ENCODE results near the gene MYZAP. TPM values are rescaled to one million over a fixed set of nuclear protein-coding genes. Genes with fewer than 3 reads are reported as not detected.

MYZAP gene
- total RNA-seq, 1 experiment from 2014 or later: not detected

DNA sequence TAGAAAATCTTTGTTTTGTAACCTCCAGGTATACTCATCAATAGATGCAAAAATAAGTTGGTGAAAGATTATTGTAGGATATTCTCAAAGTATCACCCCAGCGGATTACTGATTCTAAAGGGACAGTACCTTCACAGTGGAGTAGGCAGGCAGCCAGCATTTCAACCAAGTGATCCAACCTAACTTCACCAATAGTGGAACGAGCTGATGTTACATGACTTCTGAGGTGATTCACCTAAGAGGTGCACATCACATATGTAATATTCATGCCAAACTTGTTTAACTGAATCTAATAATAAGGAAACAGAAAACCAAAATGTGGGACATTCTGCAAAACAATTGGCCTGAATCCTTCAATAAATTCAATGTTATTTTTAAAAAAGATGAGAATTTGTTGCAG lies 14.3 kb downstream of the MYZAP start:
- BruUV-seq (replicated peaks): no TSS peak
- no peaks in the 10 kb centered on the region for H3K4me1 ChIP-seq (ENCODE audit: insufficient read depth, low read length, poor library complexity, severe bottlenecking)
- no peak overlapping the region for H3K27ac ChIP-seq (ENCODE audit: low read depth, low read length, poor library complexity, severe bottlenecking)
- no peak overlapping the region for H3K4me3 ChIP-seq (ENCODE audit: low read depth, low read length, poor library complexity, severe bottlenecking)
- ChIA-PET CTCF (no interaction called here), POLR2A (ENCODE audit: low non-redundant PET) (interaction anchor here (0.6 kb wide), 1 partner anchor 471 kb away, joined by 3 read pairs; no protein-coding TSS in a partner anchor)
- peaks cover 3% of the 10 kb centered on the region for H3K27me3 ChIP-seq (replicated peaks; ENCODE audit: insufficient read depth, low read depth, low read length, poor library complexity)
- H3K9me3 ChIP-seq (ENCODE audit: low read depth, low read length, poor library complexity, severe bottlenecking): no peaks in the 10 kb centered on the region
- H3K36me3 ChIP-seq (ENCODE audit: insufficient read depth, low read length, poor library complexity, severe bottlenecking): no peaks in the 10 kb centered on the region
- intact Hi-C loops (cut with micrococcal nuclease; ENCODE audit: unreplicated experiment): no loop called here
- no peak for DNase-seq (ENCODE audit: low spot score)
- no peak for TF ChIP-seq EZH2 (IDR thresholded peaks at IDR 0.05; ENCODE audit: borderline replicate concordance, low read depth, low read length, poor library complexity, severe bottlenecking)
- TF ChIP-seq, protein P1, sequence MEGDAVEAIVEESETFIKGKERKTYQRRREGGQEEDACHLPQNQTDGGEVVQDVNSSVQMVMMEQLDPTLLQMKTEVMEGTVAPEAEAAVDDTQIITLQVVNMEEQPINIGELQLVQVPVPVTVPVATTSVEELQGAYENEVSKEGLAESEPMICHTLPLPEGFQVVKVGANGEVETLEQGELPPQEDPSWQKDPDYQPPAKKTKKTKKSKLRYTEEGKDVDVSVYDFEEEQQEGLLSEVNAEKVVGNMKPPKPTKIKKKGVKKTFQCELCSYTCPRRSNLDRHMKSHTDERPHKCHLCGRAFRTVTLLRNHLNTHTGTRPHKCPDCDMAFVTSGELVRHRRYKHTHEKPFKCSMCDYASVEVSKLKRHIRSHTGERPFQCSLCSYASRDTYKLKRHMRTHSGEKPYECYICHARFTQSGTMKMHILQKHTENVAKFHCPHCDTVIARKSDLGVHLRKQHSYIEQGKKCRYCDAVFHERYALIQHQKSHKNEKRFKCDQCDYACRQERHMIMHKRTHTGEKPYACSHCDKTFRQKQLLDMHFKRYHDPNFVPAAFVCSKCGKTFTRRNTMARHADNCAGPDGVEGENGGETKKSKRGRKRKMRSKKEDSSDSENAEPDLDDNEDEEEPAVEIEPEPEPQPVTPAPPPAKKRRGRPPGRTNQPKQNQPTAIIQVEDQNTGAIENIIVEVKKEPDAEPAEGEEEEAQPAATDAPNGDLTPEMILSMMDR (conservative IDR thresholded peaks at IDR 0.05; ENCODE audit: low read depth, low read length): no peak

DNA sequence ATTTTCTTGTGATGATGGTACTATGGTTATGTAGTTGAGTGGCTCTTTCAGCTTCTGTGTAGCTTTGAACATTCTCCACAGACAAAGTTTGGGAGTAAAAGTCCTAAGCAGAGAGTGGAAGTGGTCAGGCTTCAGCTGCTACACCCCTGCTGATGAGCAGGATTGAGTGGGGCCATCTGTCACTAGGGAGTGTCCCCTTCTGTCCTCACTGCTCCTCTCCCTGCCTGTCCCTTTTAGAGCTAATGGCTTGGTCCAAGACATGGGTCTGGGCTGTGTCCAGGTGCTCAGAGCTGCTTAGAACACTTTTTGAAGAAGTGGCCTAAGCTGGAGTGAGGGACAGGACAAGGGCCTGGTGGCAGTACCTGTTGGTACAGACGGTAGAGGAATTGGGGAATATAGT lies 15.1 kb downstream of the MYZAP start:
- Histone ChIP-seq H3K27me3 (replicated peaks; ENCODE audit: insufficient read depth, low read depth, low read length, poor library complexity) (no peaks in the 10 kb centered on the region), H3K36me3 (ENCODE audit: insufficient read depth, low read length, poor library complexity, severe bottlenecking) (no peaks in the 10 kb centered on the region), H3K4me3 (ENCODE audit: low read depth, low read length, poor library complexity, severe bottlenecking) (no peak overlapping the region), H3K9me3 (ENCODE audit: low read depth, low read length, poor library complexity, severe bottlenecking) (no peaks in the 10 kb centered on the region), H3K4me1 (ENCODE audit: insufficient read depth, low read length, poor library complexity, severe bottlenecking) (no peaks in the 10 kb centered on the region), H3K27ac (ENCODE audit: low read depth, low read length, poor library complexity, severe bottlenecking) (no peak overlapping the region)
- intact Hi-C loops (cut with micrococcal nuclease; ENCODE audit: unreplicated experiment): no loop called here
- ChIA-PET CTCF (no interaction called here), POLR2A (ENCODE audit: low non-redundant PET) (interaction anchor here (0.6 kb wide), 1 partner anchor 470 kb away, joined by 3 read pairs; no protein-coding TSS in a partner anchor)
- BruUV-seq (replicated peaks): no TSS peak
- TF ChIP-seq, protein P1 (conservative IDR thresholded peaks at IDR 0.05; ENCODE audit: low read depth, low read length): no peak
- no peak for TF ChIP-seq EZH2 (IDR thresholded peaks at IDR 0.05; ENCODE audit: borderline replicate concordance, low read depth, low read length, poor library complexity, severe bottlenecking)
- DNase-seq (ENCODE audit: low spot score): no peak

DNA sequence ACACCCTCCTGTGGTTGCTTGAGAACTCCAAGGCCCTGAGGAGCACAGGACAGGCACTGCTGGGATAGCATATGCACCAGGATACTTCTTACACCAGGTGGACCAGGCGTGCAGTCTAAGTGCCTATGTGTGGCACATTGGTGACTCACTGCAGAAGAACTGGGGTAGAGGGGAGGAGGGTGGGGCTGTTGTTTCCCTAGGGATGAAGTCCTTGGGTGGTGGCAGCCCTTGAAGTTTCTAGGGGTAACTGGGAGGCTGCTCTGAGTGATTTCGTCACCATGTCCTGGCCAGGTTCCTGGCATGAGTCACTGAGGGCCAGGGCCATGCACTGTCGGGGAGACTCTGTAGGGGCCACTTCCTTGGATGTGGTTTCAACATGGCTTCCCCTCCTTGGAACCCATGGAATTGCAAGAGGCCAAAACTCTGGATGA lies 15.9 kb downstream of the MYZAP start:
- intact Hi-C loops (cut with micrococcal nuclease; ENCODE audit: unreplicated experiment): no loop called here
- H3K4me3 ChIP-seq (ENCODE audit: low read depth, low read length, poor library complexity, severe bottlenecking): no peak overlapping the region
- H3K27me3 ChIP-seq (replicated peaks; ENCODE audit: insufficient read depth, low read depth, low read length, poor library complexity): no peaks in the 10 kb centered on the region
- TF ChIP-seq, protein P1 (conservative IDR thresholded peaks at IDR 0.05; ENCODE audit: low read depth, low read length): no peak
- TF ChIP-seq EZH2 (IDR thresholded peaks at IDR 0.05; ENCODE audit: borderline replicate concordance, low read depth, low read length, poor library complexity, severe bottlenecking): no peak
- no peaks in the 10 kb centered on the region for H3K4me1 ChIP-seq (ENCODE audit: insufficient read depth, low read length, poor library complexity, severe bottlenecking)
- H3K27ac ChIP-seq (ENCODE audit: low read depth, low read length, poor library complexity, severe bottlenecking): no peak overlapping the region
- H3K36me3 ChIP-seq (ENCODE audit: insufficient read depth, low read length, poor library complexity, severe bottlenecking): no peaks in the 10 kb centered on the region
- ChIA-PET POLR2A (ENCODE audit: low non-redundant PET) (no interaction called here), CTCF (interaction anchor here (0.6 kb wide), 1 partner anchor 56 kb away, joined by 3 read pairs; no protein-coding TSS in a partner anchor)
- no TSS peak for BruUV-seq (replicated peaks)
- no peak for DNase-seq (ENCODE audit: low spot score)
- no peaks in the 10 kb centered on the region for H3K9me3 ChIP-seq (ENCODE audit: low read depth, low read length, poor library complexity, severe bottlenecking)
